Stomach (tissue), 4 donors: Measurements from ENCODE around the gene TMEM106C.
A peak's percentile ranks its signal among the peaks of the same experiment; 100 is the strongest.

Experiments
- CTCF ChIP-seq, 7 experiments: fragments of 450-650 bp in 4 of 7; fragments of 200-600 bp in 3 of 7; sonication (generic) in 3 of 7; IDR thresholded peaks; one replicate each; pipeline ENCODE4 v1.5.1; 2016 to 2019; ENCODE audit warnings: antibody characterized with exemption in 7 of 7, control low read depth in 2 of 7, mild to moderate bottlenecking in 1 of 7
- POLR2AphosphoS5 ChIP-seq, 3 donors: sonication (generic); formaldehyde crosslinking; IDR thresholded peaks; one replicate each; pipeline ENCODE4 v1.6.1; 2016; ENCODE audit warnings: antibody characterized with exemption in 3 of 3

GRCh38 chr12:48013287-48013686, 49.9 kb downstream of the TMEM106C start:
- no peak for TF ChIP-seq CTCF (IDR thresholded peaks at IDR 0.05)
- peak in 1 of 3 donors; percentile 19 for TF ChIP-seq POLR2AphosphoS5 (IDR thresholded peaks at IDR 0.05)
